ENCODE results near the gene STXBP5. TPM values are rescaled to one million over a fixed set of nuclear protein-coding genes. Genes with fewer than 3 reads are reported as not detected.
A peak's percentile ranks its signal among the peaks of the same experiment; 100 is the strongest.

Gene STXBP5
- polyA plus RNA-seq, 1 experiment: 21.0 TPM

- TF ChIP-seq CTCF (IDR thresholded peaks at IDR 0.05; ENCODE audit: insufficient read depth, low read depth, low read length): no peak
- DNase-seq (ENCODE audit: low read depth): no peak
- Histone ChIP-seq H3K27me3 (ENCODE audit: control insufficient read depth, insufficient read depth, low read length) (no peaks in the 10 kb centered on the region), H3K4me3 (ENCODE audit: low read depth, low read length) (no peak overlapping the region), H3K36me3 (ENCODE audit: control insufficient read depth, insufficient read depth, low read length) (no peaks in the 10 kb centered on the region; the same call in 1 of the 2 replicates)
- ChIA-PET POLR2A (no interaction called here), CTCF (no interaction called here)
These were observed 15.2 kb downstream of the STXBP5 start for GRCh38 chr6:147219463-147219862.

GRCh38 chr6:147220345-147220744 is 16.1 kb downstream of the STXBP5 start:
- ChIA-PET CTCF (no interaction called here), POLR2A (no interaction called here)
- Histone ChIP-seq H3K4me3 (ENCODE audit: low read depth, low read length) (no peak overlapping the region), H3K36me3 (ENCODE audit: control insufficient read depth, insufficient read depth, low read length) (no peaks in the 10 kb centered on the region; the same call in 1 of the 2 replicates), H3K27me3 (ENCODE audit: control insufficient read depth, insufficient read depth, low read length) (no peaks in the 10 kb centered on the region)
- TF ChIP-seq CTCF (IDR thresholded peaks at IDR 0.05; ENCODE audit: insufficient read depth, low read depth, low read length): no peak
- no peak for DNase-seq (ENCODE audit: low read depth)

- ChIA-PET POLR2A (no interaction called here), CTCF (no interaction called here)
- no peak for DNase-seq (ENCODE audit: low read depth)
- Histone ChIP-seq H3K4me3 (ENCODE audit: low read depth, low read length) (no peak overlapping the region), H3K36me3 (ENCODE audit: control insufficient read depth, insufficient read depth, low read length) (no peaks in the 10 kb centered on the region), H3K27me3 (ENCODE audit: control insufficient read depth, insufficient read depth, low read length) (no peaks in the 10 kb centered on the region)
- TF ChIP-seq CTCF (IDR thresholded peaks at IDR 0.05; ENCODE audit: insufficient read depth, low read depth, low read length): no peak
These were observed 17.5 kb downstream of the STXBP5 start for GRCh38 chr6:147221739-147222138.

- TF ChIP-seq CTCF (IDR thresholded peaks at IDR 0.05; ENCODE audit: insufficient read depth, low read depth, low read length): peak; percentile 46
- POLR2A ChIA-PET: no interaction called here
- CTCF ChIA-PET: interaction anchor here (1.0 kb wide), 1 partner anchor 358 kb away, joined by 4 read pairs; no protein-coding TSS in a partner anchor
- DNase-seq (ENCODE audit: low read depth): no peak
- no peaks in the 10 kb centered on the region for H3K36me3 ChIP-seq (ENCODE audit: control insufficient read depth, insufficient read depth, low read length)
- H3K27me3 ChIP-seq (ENCODE audit: control insufficient read depth, insufficient read depth, low read length): no peaks in the 10 kb centered on the region
- H3K4me3 ChIP-seq (ENCODE audit: low read depth, low read length): no peak overlapping the region
These were observed 18.1 kb downstream of the STXBP5 start for GRCh38 chr6:147222160-147222838.

- no peak overlapping the region for H3K4me3 ChIP-seq (ENCODE audit: low read depth, low read length)
- TF ChIP-seq CTCF (IDR thresholded peaks at IDR 0.05; ENCODE audit: insufficient read depth, low read depth, low read length): no peak
- H3K27me3 ChIP-seq (ENCODE audit: control insufficient read depth, insufficient read depth, low read length): no peaks in the 10 kb centered on the region
- CTCF ChIA-PET: interaction anchor here (1.0 to 1.5 kb wide), 2 partner anchors 9 to 359 kb away, joined by 4 to 5 read pairs; no protein-coding TSS in a partner anchor
- no peaks in the 10 kb centered on the region for H3K36me3 ChIP-seq (ENCODE audit: control insufficient read depth, insufficient read depth, low read length)
- POLR2A ChIA-PET: no interaction called here
- DNase-seq (ENCODE audit: low read depth): no peak
These were observed 19.5 kb downstream of the STXBP5 start for GRCh38 chr6:147223736-147224135.
